Measurements from ENCODE around the gene HAUS2.

The HAUS2 gene

GRCh38 chr15:42611532-42611931 lies 62.9 kb downstream of the HAUS2 start:
- no peak for DNase-seq

DNA sequence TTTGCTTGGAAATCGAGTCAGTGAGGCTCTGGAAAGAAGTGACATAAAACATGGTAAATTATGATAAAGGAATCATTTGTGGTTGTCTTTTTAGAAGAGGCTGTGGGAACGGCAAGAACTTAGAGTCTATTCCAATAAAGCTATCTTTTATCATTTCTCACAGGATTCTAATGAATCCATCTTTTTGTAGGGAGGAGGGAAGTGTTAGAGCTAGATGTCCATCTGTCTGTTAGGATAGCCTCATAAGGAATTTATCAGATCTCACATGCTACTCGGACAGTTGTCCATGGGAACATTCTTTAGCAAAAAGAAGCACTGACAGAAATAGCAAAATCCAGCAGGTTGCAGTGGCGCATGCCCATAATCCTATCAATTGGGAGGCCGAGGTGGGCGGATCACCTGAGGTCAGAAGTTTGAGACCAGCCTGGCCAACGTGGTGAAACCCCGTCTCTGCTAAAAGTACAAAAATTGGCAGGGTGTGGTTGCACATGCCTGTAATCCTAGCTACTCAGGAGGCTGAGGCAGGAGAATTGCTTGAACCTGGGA lies 63.8 kb downstream of the HAUS2 start:
- DNase-seq, result no peak

DNA sequence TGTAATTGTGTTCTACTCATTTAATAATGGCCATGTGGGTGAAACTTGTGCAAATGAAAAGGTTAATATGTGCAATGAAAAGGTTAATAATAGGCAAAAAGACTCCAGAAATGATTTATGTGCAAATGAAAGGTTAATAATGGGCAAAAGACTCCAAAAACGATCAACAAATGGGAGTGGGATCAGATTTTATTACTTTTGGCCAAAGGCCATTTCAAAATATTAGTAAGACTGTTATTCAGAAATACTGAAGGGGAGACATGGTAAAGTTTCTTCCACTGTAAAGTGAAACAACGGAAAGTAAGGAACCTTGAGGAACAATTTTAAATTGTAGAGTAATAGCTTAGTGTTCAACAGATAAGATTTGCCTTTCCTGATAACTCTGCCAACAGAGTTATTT lies 67.5 kb downstream of the HAUS2 start:
- DNase-seq, result no peak
